HCT116 (cell line): Measurements from ENCODE around the gene BMERB1. TPM values are rescaled to one million over a fixed set of nuclear protein-coding genes. Genes with fewer than 3 reads are reported as not detected.

Source experiments
- ATAC-seq: fragments of 200-7000 bp; cut with Tn5 transposase; 2 replicates; pipeline ENCODE4 v1.9.1; 2020; ENCODE audit warnings: mild to moderate bottlenecking, moderate library complexity
- BruUV-seq: library from RNA; stranded (reverse); fragments of 400-500 nt; replicated peaks from 2 replicates; lab custom pipeline; 2021; lab: Mats Ljungman, UMichigan
- CTCF ChIA-PET: fragments of 300-600 bp; sonication (Branson Sonifier 250); formaldehyde crosslinking; loops from one replicate; lab custom pipeline; 2021; ENCODE audit warnings: antibody characterized with exemption; lab: Charles Lee
- POLR2A ChIA-PET: fragments of 300-600, 350-600 bp; sonication (Branson Sonifier 250); formaldehyde crosslinking; loops from one replicate; lab custom pipeline; 2021; ENCODE audit warnings: antibody characterized with exemption; lab: Charles Lee
- RAD21 ChIA-PET, 2 experiments: fragments of 300-600 bp; sonication (Branson Sonifier 250); formaldehyde crosslinking; loops; one replicate each; lab custom pipeline; 2023; ENCODE audit warnings: low total read pairs in 2 of 2; ENCODE audit not compliant: uncharacterized antibody in 2 of 2, unreplicated experiment in 2 of 2, low non-redundant PET in 1 of 2; lab: Charles Lee
- DNase-seq: peaks from one replicate; pipeline ENCODE4 v3.0.0-alpha.2; 2010; ENCODE audit warnings: low read depth, low spot score
- H2AFZ ChIP-seq: fragments of 200-600 bp; shearing (Covaris generic), sonication (generic); 2 replicates; pipeline ENCODE4 v1.6.1; 2017; ENCODE audit warnings: low read depth, mixed run types, mixed read lengths, antibody characterized with exemption, low read length; ENCODE audit not compliant: poor library complexity, severe bottlenecking
- H3K27ac ChIP-seq: 2 replicates; pipeline ENCODE4 v1.5.1; 2012; ENCODE audit warnings: low read depth, low read length
- H3K27me3 ChIP-seq: fragments of 200-600 bp; sonication (generic); 2 replicates; pipeline ENCODE4 v1.6.1; 2016; ENCODE audit warnings: mixed run types, low read length, mixed read lengths; ENCODE audit not compliant: insufficient read depth
- H3K36me3 ChIP-seq, 2 experiments: fragments of 200-500 bp in 1 of 2; fragments of 200-600 bp in 1 of 2; sonication (Bioruptor generic) in 1 of 2; sonication (generic) in 1 of 2; 2 replicates each; pipeline versions ENCODE4 v1.5.1 to v1.6.1; 2014 to 2016; ENCODE audit warnings: low read length in 2 of 2, inconsistent platforms in 1 of 2, mixed read lengths in 1 of 2, mixed run types in 1 of 2; ENCODE audit not compliant: insufficient read depth in 2 of 2, control insufficient read depth in 1 of 2
- H3K4me1 ChIP-seq, 2 experiments: fragments of 200-600 bp in 1 of 2; sonication (generic) in 1 of 2; 2 replicates each; pipeline versions ENCODE4 v1.5.1 to v1.6.1; 2012 to 2017; ENCODE audit warnings: low read length in 2 of 2, inconsistent platforms in 1 of 2, mild to moderate bottlenecking in 1 of 2, mixed read lengths in 1 of 2, mixed run types in 1 of 2, moderate library complexity in 1 of 2; ENCODE audit not compliant: insufficient read depth in 2 of 2, control insufficient read depth in 1 of 2
- H3K4me2 ChIP-seq: fragments of 200-600 bp; sonication (generic); 2 replicates; pipeline ENCODE4 v1.6.1; 2017; ENCODE audit warnings: mixed run types, low read length, mixed read lengths
- H3K4me3 ChIP-seq, 2 experiments: fragments of 200-600 bp in 1 of 2; sonication (generic) in 1 of 2; replicated peaks in 1 of 2; 2 replicates each; pipeline ENCODE4 v1.5.1; 2011 to 2016; ENCODE audit warnings: low read length in 2 of 2, control low read depth in 1 of 2, low read depth in 1 of 2, mild to moderate bottlenecking in 1 of 2, mixed read lengths in 1 of 2, mixed run types in 1 of 2
- H3K79me2 ChIP-seq: fragments of 200-600 bp; sonication (generic); 2 replicates; pipeline ENCODE4 v1.6.1; 2017; ENCODE audit warnings: mild to moderate bottlenecking, mixed run types, low read length, moderate library complexity, mixed read lengths; ENCODE audit not compliant: insufficient read depth
- H3K9ac ChIP-seq: fragments of 200-600 bp; sonication (generic); 2 replicates; pipeline ENCODE4 v1.6.1; 2016; ENCODE audit warnings: low read length, mixed read lengths
- H3K9me2 ChIP-seq: fragments of 200-600 bp; sonication (generic), shearing (Covaris generic); 2 replicates; pipeline ENCODE4 v1.6.1; 2017; ENCODE audit warnings: mixed run types, mild to moderate bottlenecking, moderate library complexity; ENCODE audit not compliant: insufficient read depth
- H3K9me3 ChIP-seq, 2 experiments: fragments of 200-500 bp in 1 of 2; fragments of 200-600 bp in 1 of 2; sonication (Bioruptor generic) in 1 of 2; sonication (generic) in 1 of 2; 2 replicates each; pipeline ENCODE4 v1.6.1; 2014 to 2017; ENCODE audit warnings: low read length in 2 of 2, mixed read lengths in 2 of 2, inconsistent platforms in 1 of 2, low read depth in 1 of 2, mild to moderate bottlenecking in 1 of 2, mixed run types in 1 of 2, moderate library complexity in 1 of 2; ENCODE audit not compliant: control insufficient read depth in 1 of 2, insufficient read depth in 1 of 2
- H4K20me1 ChIP-seq: fragments of 200-600 bp; sonication (generic), shearing (Covaris generic); 2 replicates; pipeline ENCODE4 v1.6.1; 2017; ENCODE audit warnings: mixed run types, mild to moderate bottlenecking, moderate library complexity; ENCODE audit not compliant: insufficient read depth
- YY1 ChIP-seq: IDR thresholded peaks from 2 replicates; pipeline ENCODE4 v1.6.1; 2011; ENCODE audit warnings: low read length, low read depth, moderate library complexity, mild to moderate bottlenecking; ENCODE audit not compliant: insufficient replicate concordance; ENCODE audit errors: extremely low read depth
- ZNF274 ChIP-seq: fragments of 200-500 bp; sonication (Bioruptor generic); IDR thresholded peaks from 2 replicates; pipeline ENCODE4 v1.6.1; 2014; ENCODE audit warnings: mild to moderate bottlenecking, low read depth, low read length, inconsistent platforms
- intact Hi-C: fragments of 100-400 bp; cut with micrococcal nuclease; formaldehyde crosslinking; loops from 2 replicates; pipeline ENCODE4 v1.10.0; 2022
- total RNA-seq: library from RNA; stranded (reverse); gene quantifications from one replicate; pipeline ENCODE4 v1.2.1, GENCODE V29; 2021; ENCODE audit not compliant: unreplicated experiment

Gene BMERB1
- total RNA-seq, 1 experiment from 2014 or later: 43.6 TPM

DNA sequence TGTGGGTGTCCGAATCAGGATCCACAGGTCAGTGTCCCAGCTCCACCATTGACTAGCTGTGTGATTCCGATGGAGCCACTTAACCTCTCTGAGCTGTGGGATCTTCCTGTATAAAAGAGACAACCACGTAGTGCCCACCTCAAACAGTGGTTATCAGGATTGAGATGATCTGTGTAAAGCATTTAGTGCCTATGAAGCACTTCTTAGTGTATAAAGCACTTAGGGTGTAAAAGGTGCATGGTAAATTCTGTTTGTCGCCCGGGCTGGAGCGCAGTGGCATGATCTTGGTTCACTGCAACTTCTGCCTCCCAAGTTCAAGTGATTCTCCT, 113.3 kb downstream of the BMERB1 start:
- H3K9me3 ChIP-seq: no peaks in the 10 kb centered on the region
- no peaks in the 10 kb centered on the region for H3K36me3 ChIP-seq
- no peak for ATAC-seq
- no peaks in the 10 kb centered on the region for H3K79me2 ChIP-seq
- ChIA-PET RAD21 (no interaction called here), CTCF (no interaction called here), POLR2A (interaction anchor here (1.4 kb wide), 1 partner anchor 43 kb away, joined by 3 read pairs; no protein-coding TSS in a partner anchor)
- no peaks in the 10 kb centered on the region for H3K27me3 ChIP-seq
- DNase-seq: no peak
- H4K20me1 ChIP-seq: no peaks in the 10 kb centered on the region
- intact Hi-C loops: no loop called here
- no TSS peak for BruUV-seq
- H3K9me2 ChIP-seq: no peaks in the 10 kb centered on the region
- no peak overlapping the region for H3K4me3 ChIP-seq
- no peak overlapping the region for H3K9ac ChIP-seq
- H3K27ac ChIP-seq: no peak overlapping the region
- H3K4me1 ChIP-seq: peaks cover 11 to 60% of the 10 kb centered on the region in 2 experiments
- no peak for TF ChIP-seq ZNF274
- H2AFZ ChIP-seq: no peak overlapping the region
- peak overlapping the region; percentile 44; the same call in 1 of the 2 replicates for H3K4me2 ChIP-seq

DNA sequence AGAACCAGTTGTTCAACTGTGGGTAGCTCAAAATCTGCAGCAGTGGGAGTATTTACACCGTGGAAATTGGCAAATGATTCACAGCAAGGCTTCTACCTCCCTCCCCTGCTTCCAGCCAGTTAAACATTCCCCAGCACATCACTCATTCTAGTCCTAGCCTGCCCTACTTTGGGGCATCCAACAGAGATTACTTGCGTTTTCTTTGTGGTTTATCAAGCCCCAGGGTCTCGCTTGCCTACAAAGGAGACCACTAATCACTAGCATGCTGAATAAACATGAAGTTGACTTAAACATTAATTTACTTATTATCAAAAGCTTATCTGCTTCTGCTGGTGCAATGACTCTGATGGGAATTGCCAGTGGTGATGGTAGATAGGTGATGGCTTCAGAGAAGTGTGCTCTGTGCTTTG, 114.1 kb downstream of the BMERB1 start:
- Histone ChIP-seq H3K4me1 (peaks cover 11 to 66% of the 10 kb centered on the region in 2 experiments), H3K36me3 (no peaks in the 10 kb centered on the region), H3K79me2 (no peaks in the 10 kb centered on the region), H3K9ac (no peak overlapping the region), H3K4me2 (peak overlapping the region; percentile 44; the same call in 1 of the 2 replicates), H3K4me3 (no peak overlapping the region), H2AFZ (no peak overlapping the region), H3K27ac (peak overlapping the region; percentile 10; the same call in 1 of the 2 replicates), H3K9me2 (no peaks in the 10 kb centered on the region), H3K9me3 (no peaks in the 10 kb centered on the region), H4K20me1 (no peaks in the 10 kb centered on the region), H3K27me3 (no peaks in the 10 kb centered on the region)
- intact Hi-C loops: no loop called here
- TF ChIP-seq YY1: no peak
- ATAC-seq: no peak
- ChIA-PET POLR2A (interaction anchor here (1.8 kb wide), 1 partner anchor 42 kb away, joined by 3 read pairs; no protein-coding TSS in a partner anchor), RAD21 (no interaction called here), CTCF (interaction anchor here (1.2 kb wide), 1 partner anchor 9 kb away, joined by 3 read pairs; no protein-coding TSS in a partner anchor)
- no TSS peak for BruUV-seq
- no peak for DNase-seq
